HK-2 (cell line): ENCODE results near the gene USP54.

ENCODE experiments used
- DNase-seq: peaks from one replicate; pipeline ENCODE4 v3.0.0-alpha.2; 2018; ENCODE audit not compliant: unreplicated experiment

The USP54 gene

GRCh38 chr10:73537288-73537687 is 53.9 kb downstream of the USP54 start:
- DNase-seq = no peak

- DNase-seq = no peak
These were observed 56.3 kb downstream of the USP54 start for GRCh38 chr10:73534857-73535256.

- DNase-seq = peak; percentile 42
These were observed 61.9 kb downstream of the USP54 start for GRCh38 chr10:73529089-73529832.

GRCh38 chr10:73522263-73522662 is 68.9 kb downstream of the USP54 start:
- DNase-seq = no peak

- DNase-seq = no peak
These were observed 71.8 kb downstream of the USP54 start for GRCh38 chr10:73519336-73519735.

GRCh38 chr10:73517166-73517888 is 73.8 kb downstream of the USP54 start:
- peak; percentile 21 for DNase-seq

GRCh38 chr10:73512207-73512743 is 78.9 kb downstream of the USP54 start:
- DNase-seq = no peak

GRCh38 chr10:73509695-73510094 is 81.4 kb downstream of the USP54 start:
- DNase-seq = no peak

- DNase-seq = no peak
These were observed 84.7 kb downstream of the USP54 start for GRCh38 chr10:73506491-73506890.

GRCh38 chr10:73506074-73506473 is 85.1 kb downstream of the USP54 start:
- no peak for DNase-seq

- DNase-seq = no peak
These were observed 88.1 kb downstream of the USP54 start for GRCh38 chr10:73503037-73503436.

GRCh38 chr10:73501651-73502050 is 89.5 kb downstream of the USP54 start:
- DNase-seq = no peak

GRCh38 chr10:73497623-73498022 is 93.5 kb downstream of the USP54 start:
- DNase-seq = no peak

- DNase-seq = no peak
These were observed 95.1 kb downstream of the USP54 start, which contains the start of gene PPP3CB for GRCh38 chr10:73495884-73496674. PPP3CB (minus strand) TSS chr10:73496024; CDS start chr10:73495889, 135 bp downstream.

- DNase-seq = peak; percentile 98
These were observed 95.8 kb downstream of the USP54 start for GRCh38 chr10:73495226-73495883.

- DNase-seq = no peak
These were observed 96.3 kb downstream of the USP54 start for GRCh38 chr10:73494877-73495225.

GRCh38 chr10:73494213-73494612 is 96.9 kb downstream of the USP54 start:
- DNase-seq = no peak

GRCh38 chr10:73493781-73494180 is 97.4 kb downstream of the USP54 start:
- no peak for DNase-seq

GRCh38 chr10:73486601-73487000 is 104.5 kb downstream of the USP54 start:
- no peak for DNase-seq

- DNase-seq = no peak
These were observed 105.8 kb downstream of the USP54 start for GRCh38 chr10:73485320-73485719.

GRCh38 chr10:73480158-73480557 is 111.0 kb downstream of the USP54 start:
- no peak for DNase-seq

GRCh38 chr10:73478636-73479035 is 112.5 kb downstream of the USP54 start:
- DNase-seq = no peak
